ENCODE data around the gene SCG3.
A peak's percentile ranks its signal among the peaks of the same experiment; 100 is the strongest.

Gene SCG3

DNA sequence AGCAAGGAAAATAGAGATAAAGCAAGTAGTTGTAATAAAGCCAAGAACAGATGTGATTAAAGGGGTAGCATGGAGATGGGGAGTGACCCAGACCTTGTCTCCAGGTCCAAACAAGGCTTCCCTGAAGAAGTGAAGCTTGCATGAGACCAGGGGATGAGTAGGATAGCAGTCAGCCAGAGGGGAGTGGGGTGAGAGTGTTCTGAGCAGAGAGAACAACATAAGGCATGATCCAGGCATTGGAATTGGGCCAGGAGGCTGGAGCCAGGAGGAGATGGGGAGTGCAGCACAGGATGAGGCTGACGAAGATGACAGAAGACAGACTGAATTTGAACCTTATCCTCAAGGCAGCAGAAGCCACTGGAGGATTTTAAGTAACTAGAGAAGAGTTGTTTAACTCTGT, 77.3 kb downstream of the SCG3 start:
- peak; percentile 60 for DNase-seq (ENCODE audit: low read depth)

DNA sequence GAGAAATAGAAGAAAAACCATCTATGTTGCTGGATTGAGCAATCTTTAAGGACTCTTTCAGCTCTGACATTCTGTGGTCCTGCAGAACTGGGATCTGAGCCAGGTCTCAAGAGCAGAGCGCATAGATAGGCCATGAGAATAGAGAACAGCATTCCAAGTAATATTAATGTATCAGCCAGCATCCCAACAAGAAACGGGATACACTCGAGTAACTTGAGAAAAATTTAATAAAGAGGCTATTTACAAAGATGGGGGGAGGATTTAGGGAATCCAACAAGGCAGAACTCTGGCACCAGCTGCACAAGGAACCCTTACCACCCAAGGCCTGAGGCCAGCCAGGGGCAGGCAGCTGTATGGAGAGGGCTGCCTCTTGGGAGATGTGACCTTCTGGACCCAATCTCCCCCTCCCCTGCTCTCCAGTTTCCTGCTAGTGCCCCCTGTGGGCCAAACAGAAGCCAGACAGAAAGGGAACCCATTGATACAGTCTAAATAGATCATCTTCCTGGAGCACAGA, 78.3 kb downstream of the SCG3 start:
- DNase-seq (ENCODE audit: low read depth): peak; percentile 97

DNA sequence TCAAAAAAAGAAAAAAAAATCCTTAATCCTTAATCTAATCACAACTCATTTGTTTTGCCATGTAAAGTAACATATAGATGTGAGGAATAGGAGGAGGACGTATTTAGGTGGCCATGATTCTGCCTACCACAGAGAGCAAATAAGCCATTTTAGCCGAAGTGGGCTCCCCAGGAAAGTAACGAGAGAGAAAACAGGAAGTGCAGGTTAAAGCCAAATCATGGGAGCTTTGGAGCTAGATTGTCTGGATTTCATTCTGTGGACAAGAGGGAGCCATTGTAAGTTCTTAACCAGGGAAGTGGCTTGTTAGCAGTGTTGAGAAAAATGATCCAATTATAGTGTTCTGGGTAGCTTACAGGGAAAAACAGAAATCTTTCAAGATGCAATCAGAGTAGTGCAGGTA, 79.5 kb downstream of the SCG3 start:
- no peak for DNase-seq (ENCODE audit: low read depth)

DNA sequence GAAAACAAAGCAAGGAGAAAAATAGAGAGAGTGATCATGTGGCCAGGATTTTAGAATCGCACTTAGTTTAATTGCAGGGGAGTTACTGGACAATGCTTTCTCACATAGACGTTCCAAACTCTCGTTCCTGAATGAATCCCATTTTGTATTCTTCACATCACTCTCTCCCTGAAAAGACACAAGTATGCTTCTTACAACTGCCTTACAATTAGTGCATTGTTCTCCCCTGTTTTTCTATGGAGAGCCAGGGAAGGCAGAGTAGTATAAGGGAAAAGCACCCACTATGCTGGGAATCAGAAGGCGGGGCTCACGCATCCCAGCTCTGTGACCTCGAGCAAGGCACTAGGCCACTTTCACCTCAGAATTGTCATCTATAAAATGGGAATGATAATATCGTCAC, 84.4 kb downstream of the SCG3 start:
- no peak for DNase-seq (ENCODE audit: low read depth)

GRCh38 chr15:51766341-51766740, 85.0 kb downstream of the SCG3 start:
- no peak for DNase-seq (ENCODE audit: low read depth)

DNA sequence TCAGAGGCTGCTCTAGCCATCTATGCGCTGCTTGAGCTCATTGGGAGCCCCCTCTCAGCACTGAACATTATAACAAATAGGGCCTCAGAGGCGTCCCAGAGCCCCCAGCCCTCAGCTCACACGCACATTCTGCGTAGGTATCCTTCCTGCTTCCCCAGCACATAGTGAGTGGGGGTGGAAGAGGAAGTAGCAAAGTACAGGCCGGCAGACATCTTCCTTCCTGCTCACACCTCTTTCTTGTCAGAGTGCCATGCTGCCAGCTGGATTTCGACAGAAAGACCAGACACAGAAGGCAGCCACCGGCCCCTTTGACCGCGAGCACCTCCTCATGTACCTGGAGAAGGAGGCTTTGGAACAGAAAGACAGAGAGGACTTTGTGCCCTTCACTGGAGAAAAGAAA, 86.7 kb downstream of the SCG3 start:
- DNase-seq (ENCODE audit: low read depth): no peak
